SW480 (cell line): ENCODE measurements around the gene PPP2R2C.

Source experiments
- DNase-seq: peaks from one replicate; pipeline ENCODE4 v3.0.0-alpha.2; 2016; ENCODE audit warnings: low spot score

Gene PPP2R2C

GRCh38 chr4:6494431-6495295 lies 22.2 kb upstream of the PPP2R2C start:
- DNase-seq, result no peak

- DNase-seq, result peak; percentile 15
Measured at GRCh38 chr4:6493658-6494304, 21.4 kb upstream of the PPP2R2C start.

- DNase-seq, result no peak
Measured at GRCh38 chr4:6492861-6493657, 20.6 kb upstream of the PPP2R2C start.

GRCh38 chr4:6492027-6492590 lies 19.7 kb upstream of the PPP2R2C start:
- no peak for DNase-seq

- no peak for DNase-seq
Measured at GRCh38 chr4:6491235-6491634, 18.8 kb upstream of the PPP2R2C start.

GRCh38 chr4:6489927-6490326 lies 17.5 kb upstream of the PPP2R2C start:
- DNase-seq, result no peak

GRCh38 chr4:6487466-6487865 lies 15.1 kb upstream of the PPP2R2C start:
- DNase-seq, result no peak

- DNase-seq, result peak; percentile 48
Measured at GRCh38 chr4:6480534-6481088, 8.2 kb upstream of the PPP2R2C start.

GRCh38 chr4:6478546-6479220 lies 6.3 kb upstream of the PPP2R2C start:
- no peak for DNase-seq

GRCh38 chr4:6476893-6477292 lies 4.5 kb upstream of the PPP2R2C start:
- no peak for DNase-seq

GRCh38 chr4:6475492-6476020 lies 3.1 kb upstream of the PPP2R2C start:
- no peak for DNase-seq

GRCh38 chr4:6474705-6475457 lies 2.5 kb upstream of the PPP2R2C start:
- no peak for DNase-seq

GRCh38 chr4:6474053-6474568 lies 1.7 kb upstream of the PPP2R2C start:
- DNase-seq, result no peak

- no peak for DNase-seq
Measured at GRCh38 chr4:6473264-6474052, 1.0 kb upstream of the PPP2R2C start.

GRCh38 chr4:6472008-6472386 lies 417 bp downstream of the PPP2R2C start:
- DNase-seq, result no peak

GRCh38 chr4:6471307-6472007 lies 957 bp downstream of the PPP2R2C start:
- DNase-seq, result no peak

GRCh38 chr4:6470502-6471306 lies 1.7 kb downstream of the PPP2R2C start:
- DNase-seq, result peak; percentile 20
